NCI-H146 (cell line): ENCODE measurements around the gene VAV3.

Source experiments
- DNase-seq: peaks from one replicate; lab custom pipeline; 2025; lab: John Stamatoyannopoulos, UW

The VAV3 gene

GRCh38 chr1:107974090-107974489 is 9.1 kb upstream of the VAV3 start:
- no peak for DNase-seq

- DNase-seq, result no peak
These were observed 7.6 kb upstream of the VAV3 start for GRCh38 chr1:107972391-107973180.

DNA sequence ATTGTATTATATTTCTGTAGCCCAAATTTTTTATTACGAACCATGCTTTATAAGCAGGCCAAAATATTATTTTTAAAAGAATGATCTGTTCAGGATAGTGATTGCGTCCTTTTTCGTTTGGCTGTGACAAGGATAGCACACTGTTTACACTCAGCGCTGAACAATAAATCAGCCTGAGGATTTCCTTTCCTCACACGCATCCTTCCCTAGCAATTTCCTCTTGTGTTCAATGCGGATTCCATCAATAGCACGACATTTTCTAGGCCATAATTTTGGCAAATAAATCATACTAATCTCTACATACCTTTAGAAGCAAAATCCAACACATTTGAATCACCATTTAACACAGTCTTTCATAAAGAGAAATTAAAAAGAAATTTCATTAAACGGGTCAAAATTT is 1.6 kb upstream of the VAV3 start:
- DNase-seq, result no peak

- peak; percentile 20 for DNase-seq
These were observed 457 bp downstream of the VAV3 start for GRCh38 chr1:107964336-107965109.

DNA sequence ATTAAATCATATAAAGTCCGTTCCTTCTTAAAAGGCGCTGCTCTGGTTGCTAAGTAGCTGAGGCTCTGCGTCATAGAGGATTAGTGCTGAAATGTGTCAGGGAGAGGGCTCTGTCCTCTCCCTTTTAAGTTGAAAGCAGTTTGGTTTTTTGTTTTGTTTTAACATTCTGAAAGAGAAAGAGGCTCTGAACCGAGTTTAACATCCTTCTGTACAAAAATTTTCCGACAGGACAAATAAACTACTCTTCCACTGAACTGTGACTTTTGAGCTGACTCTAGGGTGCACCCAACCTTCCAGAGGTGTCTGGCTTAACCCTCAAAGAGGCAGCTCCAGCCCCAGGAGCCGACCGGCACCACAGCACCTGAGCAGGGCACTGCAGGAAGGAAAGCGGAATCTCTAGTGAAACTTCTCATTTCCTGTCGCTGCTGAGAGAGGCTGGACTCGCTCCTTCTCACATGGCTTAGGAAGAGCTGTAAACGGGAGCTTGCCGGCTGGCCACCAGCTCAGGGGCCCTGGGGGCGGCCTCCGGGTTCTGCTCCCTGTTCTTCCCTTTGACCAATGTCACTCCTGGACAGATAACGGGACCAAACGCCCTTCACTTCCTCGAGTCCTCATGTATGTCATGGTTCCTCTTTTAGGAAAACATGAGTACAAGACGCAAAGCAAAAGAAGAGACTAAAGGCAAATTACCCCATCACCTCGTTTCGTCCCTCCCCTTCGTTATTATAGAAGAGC is 1.2 kb downstream of the VAV3 start:
- peak; percentile 5 for DNase-seq

DNA sequence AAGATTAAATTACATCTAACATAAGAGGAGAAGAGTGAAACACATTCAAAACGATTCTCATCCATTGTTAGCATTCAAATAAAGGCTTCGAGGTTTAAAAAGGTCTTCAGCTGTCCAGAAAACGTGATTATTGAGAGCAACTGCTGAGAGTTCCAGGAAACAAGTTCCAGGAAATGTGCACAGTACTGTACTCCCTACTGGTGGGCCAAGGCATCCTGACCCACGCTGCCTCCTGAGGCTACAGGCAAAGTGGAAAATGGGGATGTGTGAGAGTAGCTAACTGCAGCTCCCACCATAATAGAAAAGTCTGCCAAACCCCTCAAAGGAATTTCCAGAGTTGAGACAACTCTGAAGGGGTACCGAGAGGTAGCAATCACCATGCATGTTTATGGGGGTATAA is 2.0 kb downstream of the VAV3 start:
- DNase-seq, result no peak

DNA sequence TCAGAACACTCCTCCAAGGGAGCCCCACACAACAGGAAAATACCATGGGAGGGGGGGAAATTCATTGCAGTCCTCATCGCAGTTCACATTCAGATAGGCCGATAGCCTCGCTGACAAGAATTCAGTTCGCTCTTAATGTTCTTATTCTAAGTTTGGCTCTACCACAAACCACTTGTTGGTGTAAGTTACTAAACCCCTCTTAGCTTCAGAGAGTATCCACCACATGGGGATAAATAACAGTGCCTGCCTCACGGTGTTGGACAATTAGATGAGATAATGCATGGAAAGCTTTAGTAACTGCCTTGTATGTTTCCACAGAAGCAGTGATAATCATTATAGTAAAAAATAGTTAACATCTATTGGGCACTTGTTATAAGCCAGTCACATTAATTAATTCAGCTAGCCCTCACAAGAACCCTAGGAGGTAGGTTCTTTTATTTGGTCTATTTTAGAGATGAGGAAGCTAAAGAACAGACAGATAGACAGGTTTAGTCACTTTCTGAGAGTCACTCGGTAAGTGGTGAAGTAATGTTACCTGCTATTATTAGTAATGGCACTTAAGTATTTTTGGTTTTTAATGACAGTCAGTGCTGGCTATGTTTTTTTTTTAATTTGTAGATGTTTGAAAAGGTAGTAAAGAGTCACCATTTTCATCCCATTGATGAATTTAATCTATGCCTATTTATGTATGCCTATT is 10.1 kb downstream of the VAV3 start:
- no peak for DNase-seq

DNA sequence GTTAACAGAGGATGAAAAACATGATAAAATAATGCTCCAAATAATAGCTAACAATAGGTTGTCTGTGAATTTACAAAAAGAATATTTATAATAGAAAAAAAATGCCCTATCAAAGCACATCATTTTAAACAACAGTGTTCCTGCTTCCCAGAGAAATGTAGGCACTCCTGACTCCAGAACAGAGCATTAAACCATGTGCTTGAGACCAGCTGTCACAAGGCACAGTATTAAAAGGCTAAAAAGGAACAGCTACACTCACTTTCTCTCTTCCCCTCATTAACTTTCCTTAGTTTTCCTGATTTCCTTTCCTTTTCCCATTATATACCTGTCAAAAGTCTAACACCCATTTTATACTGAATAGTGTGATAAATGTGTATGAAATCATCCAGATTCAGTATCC is 10.9 kb downstream of the VAV3 start:
- DNase-seq, result no peak

DNA sequence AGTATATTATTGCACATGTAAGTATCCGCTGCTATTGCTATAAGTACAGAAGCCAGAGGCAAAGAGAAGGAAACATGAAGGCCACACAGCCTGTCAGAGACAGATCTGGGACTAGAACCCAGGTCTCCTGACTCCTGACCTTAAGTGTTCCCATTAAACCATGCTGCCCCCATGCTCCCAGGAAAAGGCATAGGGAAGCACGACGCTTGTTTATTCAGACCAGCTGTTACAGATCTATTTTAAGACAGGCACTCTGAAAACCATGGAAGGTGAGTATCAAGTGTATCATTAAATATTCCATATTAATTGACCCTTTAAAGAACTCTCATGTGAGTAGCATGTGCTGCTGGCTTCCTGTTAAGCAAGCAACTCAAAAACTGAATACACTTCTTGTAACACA is 11.4 kb downstream of the VAV3 start:
- DNase-seq, result no peak

DNA sequence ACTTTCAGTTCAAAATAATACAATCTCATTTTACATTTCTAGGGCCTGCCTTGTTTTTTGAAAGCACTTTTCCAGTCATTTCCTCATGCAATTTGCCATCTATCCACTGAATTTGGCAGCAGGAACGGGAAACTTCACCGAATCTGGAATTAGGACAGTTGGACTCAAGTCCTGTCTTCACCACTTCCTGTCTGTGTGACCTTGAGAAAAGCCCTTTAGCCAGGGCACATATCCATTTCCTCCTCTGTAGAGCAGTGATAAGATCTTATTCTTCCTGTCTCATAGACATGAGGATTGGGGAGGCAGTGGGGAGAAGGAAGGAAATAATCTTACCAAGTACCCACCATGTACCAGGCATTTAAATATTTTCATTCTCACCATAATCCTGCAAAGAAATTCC is 12.0 kb downstream of the VAV3 start:
- DNase-seq, result no peak

- no peak for DNase-seq
These were observed 14.5 kb downstream of the VAV3 start for GRCh38 chr1:107950464-107950863.

DNA sequence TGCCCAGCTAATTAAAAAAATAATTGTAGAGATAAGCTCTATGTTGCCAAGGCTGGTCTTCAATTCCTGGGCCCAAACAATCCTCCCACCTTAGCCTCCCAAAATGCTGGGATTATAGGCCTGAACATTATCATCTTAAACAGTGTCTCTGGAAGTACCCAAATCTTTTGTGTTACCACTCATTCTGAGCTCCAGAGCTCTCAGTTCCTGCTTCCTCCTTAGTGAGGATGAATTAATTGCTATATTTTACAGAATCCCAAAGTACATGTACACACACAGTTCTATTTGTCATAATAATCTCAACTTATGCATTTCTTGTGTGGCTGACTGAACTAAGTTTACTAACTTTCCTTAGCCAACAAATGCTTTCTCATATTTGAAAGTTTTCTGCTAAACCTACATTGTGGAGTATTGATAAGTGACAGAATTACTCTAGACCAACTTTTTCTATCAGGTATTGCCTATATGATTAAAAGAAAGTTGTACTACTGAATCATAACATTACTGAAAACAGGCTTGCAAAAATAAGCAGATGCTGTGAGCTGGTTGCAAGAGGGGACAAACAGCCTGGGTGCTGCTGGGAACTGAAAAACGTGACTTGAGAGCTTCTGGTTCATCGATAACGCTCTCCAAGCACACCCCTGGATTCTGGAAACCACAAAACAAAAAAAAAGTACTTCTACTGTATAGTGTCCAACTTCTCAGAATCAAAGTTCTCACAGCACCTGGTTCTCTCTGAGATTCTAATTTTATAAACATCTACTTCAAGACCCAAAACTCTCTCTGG is 15.3 kb downstream of the VAV3 start:
- no peak for DNase-seq

- no peak for DNase-seq
These were observed 18.2 kb downstream of the VAV3 start for GRCh38 chr1:107946794-107947193.

DNA sequence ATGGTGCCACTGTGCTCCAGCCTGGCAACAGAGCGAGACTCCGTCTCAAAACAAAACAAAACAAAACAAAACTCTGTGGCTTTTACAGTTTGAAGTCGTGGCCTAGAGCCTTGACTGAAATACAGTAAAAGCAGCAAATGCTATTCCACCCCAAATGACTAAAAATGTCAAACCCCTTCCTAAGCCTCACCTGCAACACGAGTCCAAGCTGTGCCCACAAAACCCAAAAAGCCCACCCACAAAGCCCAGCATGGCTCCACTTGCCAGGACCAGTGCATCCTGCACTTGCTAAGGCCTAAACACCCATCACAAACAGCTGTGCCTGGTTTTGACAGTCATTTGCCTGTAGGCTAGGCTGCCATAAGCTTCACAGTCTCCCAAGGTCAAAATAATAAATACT is 21.3 kb downstream of the VAV3 start:
- no peak for DNase-seq

DNA sequence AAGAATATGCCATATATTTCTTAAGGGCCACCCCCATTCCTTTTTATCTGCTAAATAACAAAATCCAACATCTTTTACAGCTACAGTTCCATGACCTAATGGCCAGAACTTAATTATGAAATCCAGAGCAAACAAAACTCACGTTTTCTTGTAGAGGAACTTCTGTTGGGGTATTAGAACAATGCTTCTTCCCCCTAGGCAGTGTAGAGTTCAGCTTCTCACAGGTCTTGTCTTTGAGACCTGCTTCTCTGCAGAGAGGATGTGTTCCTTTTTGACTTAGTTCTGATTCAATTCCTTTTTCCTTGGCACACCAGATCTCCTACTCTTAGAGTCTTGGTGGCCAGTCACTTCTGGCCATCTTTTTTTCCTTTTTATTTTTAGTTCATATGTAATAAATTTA is 22.2 kb downstream of the VAV3 start:
- no peak for DNase-seq

- no peak for DNase-seq
These were observed 23.4 kb downstream of the VAV3 start for GRCh38 chr1:107941531-107941930.

DNA sequence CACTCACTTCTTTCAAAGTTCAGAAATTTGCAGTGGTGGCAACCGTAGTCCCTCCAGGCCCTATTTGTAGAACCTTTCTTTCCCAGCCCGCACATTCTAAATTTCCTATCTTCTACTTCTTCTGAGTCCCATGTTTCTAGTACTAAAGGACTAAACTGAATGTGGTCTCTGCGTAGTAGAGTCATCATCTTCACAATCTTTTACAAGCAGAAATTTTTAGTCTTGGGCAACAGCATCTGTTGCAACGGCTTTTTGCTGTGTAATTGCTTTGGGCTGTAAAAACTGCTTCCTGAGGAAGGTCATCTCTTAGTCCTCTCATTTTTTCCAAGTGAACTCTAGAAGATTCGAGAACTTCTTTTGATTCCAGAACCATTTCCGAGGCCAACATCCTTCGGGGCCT is 23.9 kb downstream of the VAV3 start:
- no peak for DNase-seq

GRCh38 chr1:107940701-107941100 is 24.3 kb downstream of the VAV3 start:
- no peak for DNase-seq

DNA sequence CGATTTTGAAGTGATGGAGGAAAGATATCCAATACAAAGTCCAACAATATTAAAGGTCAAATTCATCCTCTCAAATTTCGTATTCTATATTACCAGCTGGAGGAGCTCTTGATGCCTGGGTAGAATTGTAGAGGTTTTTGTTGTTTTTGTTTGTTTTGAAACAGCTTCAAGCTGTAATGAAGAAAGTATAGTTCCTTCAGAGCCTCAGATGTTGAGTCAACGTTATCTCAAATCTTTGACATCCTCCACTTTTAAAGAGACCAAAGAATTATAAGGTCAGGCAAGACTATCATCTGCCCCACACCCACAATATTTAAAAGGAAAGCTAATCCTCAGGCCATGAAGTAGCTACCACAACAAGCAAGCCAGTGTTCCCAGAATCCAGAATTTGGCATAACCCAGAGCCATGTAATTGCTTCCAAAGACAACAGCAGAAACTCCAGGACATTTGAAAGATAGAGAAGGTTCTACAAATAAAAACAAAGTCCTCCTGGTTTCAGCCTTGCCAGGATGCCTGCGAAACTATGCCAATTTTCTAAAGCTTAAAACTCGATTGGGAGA is 24.9 kb downstream of the VAV3 start:
- no peak for DNase-seq

GRCh38 chr1:107939256-107939655 is 25.7 kb downstream of the VAV3 start:
- no peak for DNase-seq
